Measurements from ENCODE around the gene PCDHGA8. TPM values are rescaled to one million over a fixed set of nuclear protein-coding genes. Genes with fewer than 3 reads are reported as not detected.
"Not testable (repeated sequence)": the region's sequence is repeated elsewhere in the genome, so short reads cannot be mapped to it uniquely, and the experiment has no call there.

Gene PCDHGA8
- total RNA-seq, 2 experiments from 2014 or later: not detected

DNA sequence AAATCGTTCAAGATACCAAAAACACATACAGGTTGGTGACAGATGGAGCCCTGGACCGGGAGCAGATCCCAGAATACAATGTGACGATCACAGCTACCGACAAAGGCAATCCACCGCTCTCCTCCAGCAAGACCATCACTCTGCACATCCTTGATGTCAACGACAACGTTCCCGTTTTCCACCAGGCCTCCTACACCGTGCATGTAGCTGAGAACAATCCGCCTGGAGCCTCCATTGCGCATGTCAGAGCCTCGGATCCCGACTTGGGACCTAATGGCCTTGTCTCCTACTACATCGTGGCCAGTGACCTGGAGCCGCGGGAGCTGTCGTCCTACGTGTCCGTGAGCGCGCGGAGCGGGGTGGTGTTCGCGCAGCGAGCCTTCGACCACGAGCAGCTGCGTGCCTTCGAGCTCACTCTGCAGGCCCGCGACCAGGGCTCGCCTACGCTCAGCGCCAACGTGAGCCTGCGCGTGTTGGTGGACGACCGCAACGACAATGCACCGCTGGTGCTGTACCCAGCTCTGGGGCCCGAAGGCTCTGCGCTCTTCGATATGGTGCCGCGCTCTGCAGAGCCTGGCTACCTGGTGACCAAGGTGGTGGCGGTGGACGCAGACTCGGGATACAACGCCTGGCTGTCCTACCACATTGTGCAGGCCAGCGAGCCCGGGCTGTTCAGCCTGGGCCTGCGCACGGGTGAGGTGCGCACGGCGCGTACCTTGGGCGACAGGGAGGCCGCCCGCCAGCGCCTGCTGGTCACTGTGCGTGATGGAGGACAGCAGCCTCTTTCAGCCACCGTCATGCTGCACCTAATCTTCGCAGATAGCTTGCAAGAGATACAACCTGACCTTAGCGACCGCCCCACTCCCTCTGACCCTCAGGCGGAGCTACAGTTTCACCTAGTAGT is 20.6 kb upstream of the PCDHGA8 start:
- no peak overlapping the region for H3K4me3 Mint-ChIP-seq
- peaks cover 25% of the 10 kb centered on the region for H3K36me3 Mint-ChIP-seq (ENCODE audit: low read depth)
- intact Hi-C loops (cut with DNase I, micrococcal nuclease): loop anchor here (5.0 kb wide), 2 partner anchors 35 to 580 kb away; partner anchors contain the start of genes PCDHGB6 (in 2 of the 2) and PCDHA2 (in 1 of the 2)
- H3K4me1 Mint-ChIP-seq: peaks cover 3% of the 10 kb centered on the region
- no peak for DNase-seq
- ATAC-seq: no peak
- CTCF ChIA-PET: interaction anchor here (1.0 to 3.0 kb wide), 4 partner anchors 41 to 149 kb away, joined by 3 to 15 read pairs (median 7); partner anchors contain the start of genes PCDHB14, PCDHB15, PCDHGA10 and PCDHGA11
- peaks cover 32% of the 10 kb centered on the region for H3K9me3 Mint-ChIP-seq (ENCODE audit: low read depth)
- no peak overlapping the region for H3K27ac Mint-ChIP-seq
- peaks cover 58% of the 10 kb centered on the region for H3K27me3 Mint-ChIP-seq
- POLR2A ChIA-PET: no interaction called here

DNA sequence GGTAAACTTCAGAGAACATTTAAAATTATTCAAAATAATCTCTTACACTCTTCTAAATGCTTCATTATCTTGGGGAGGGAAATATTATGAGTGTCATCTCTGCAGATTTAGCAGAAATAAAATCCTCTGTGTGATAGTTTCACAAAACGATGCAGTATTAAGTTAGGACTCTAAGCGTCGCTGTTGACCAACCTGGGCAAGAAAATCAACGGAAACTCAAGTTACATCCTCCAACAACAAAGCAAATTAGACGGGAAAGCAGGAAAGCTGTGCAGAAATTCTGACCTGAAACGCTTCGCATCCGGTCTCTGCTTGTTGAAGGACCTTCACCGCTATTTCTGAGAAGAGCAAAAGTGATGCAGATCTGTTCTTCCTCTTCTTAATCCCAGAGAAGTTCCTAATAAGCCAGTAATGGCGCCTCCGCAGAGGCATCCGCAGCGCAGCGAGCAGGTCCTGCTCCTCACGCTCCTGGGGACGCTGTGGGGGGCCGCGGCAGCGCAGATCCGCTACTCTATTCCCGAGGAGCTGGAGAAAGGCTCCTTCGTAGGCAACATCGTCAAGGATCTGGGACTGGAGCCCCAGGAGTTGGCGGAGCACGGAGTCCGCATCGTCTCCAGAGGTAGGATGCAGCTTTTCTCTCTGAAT is 18.6 kb upstream of the PCDHGA8 start, which contains the start of gene PCDHGA6:
TSS of gene PCDHGA6 (plus strand) at position 219 of the 645 bp plus-strand sequence. CDS start at position 412, 193 bp downstream.
- ATAC-seq: no peak
- ChIA-PET POLR2A (interaction anchor here (0.6 kb wide), 1 partner anchor 47 kb away, joined by 4 read pairs; the partner anchor contains the start of gene PCDHGA11), CTCF (interaction anchor here (0.9 to 2.0 kb wide), 4 partner anchors 10 to 183 kb away, joined by 3 to 10 read pairs (median 5); partner anchors contain the start of genes PCDHGA10 and PCDHGA5)
- no peak for DNase-seq
- no peak within 1 kb of the TSS for H3K27ac Mint-ChIP-seq
- peaks cover 39% of the 10 kb centered on the region for H3K9me3 Mint-ChIP-seq (ENCODE audit: low read depth)
- H3K27me3 Mint-ChIP-seq: peaks cover 56% of the 10 kb centered on the region
- intact Hi-C loops (cut with DNase I, micrococcal nuclease): loop anchor here (5.0 kb wide), 2 partner anchors 34 to 581 kb away; partner anchors contain the start of genes PCDHGB6 (in 2 of the 2) and PCDHA2 (in 1 of the 2)
- no peak within 1 kb of the TSS for H3K4me3 Mint-ChIP-seq
- peaks cover 26% of the 10 kb centered on the region for H3K36me3 Mint-ChIP-seq (ENCODE audit: low read depth)
- H3K4me1 Mint-ChIP-seq: peaks cover 3% of the 10 kb centered on the region

DNA sequence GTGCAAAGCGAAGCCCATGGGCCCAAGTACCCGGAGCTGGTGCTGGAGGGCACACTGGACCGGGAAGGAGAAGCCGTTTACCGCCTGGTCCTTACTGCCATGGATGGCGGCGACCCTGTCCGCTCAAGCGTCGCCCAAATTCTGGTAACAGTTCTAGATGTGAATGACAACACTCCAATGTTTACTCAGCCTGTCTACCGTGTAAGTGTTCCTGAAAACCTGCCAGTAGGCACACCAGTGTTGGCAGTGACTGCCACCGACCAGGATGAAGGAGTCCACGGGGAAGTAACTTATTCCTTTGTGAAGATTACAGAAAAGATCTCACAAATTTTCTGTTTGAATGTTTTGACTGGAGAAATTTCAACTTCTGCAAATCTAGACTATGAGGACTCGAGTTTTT is 17.8 kb upstream of the PCDHGA8 start:
- ATAC-seq (no peak), DNase-seq (no peak)
- ChIA-PET CTCF (interaction anchor here (0.9 to 2.0 kb wide), 4 partner anchors 10 to 183 kb away, joined by 3 to 10 read pairs (median 5); partner anchors contain the start of genes PCDHGA10 and PCDHGA5), POLR2A (interaction anchor here (0.6 kb wide), 1 partner anchor 46 kb away, joined by 4 read pairs; the partner anchor contains the start of gene PCDHGA11)
- intact Hi-C loops (cut with DNase I, micrococcal nuclease): loop anchor here (5.0 kb wide), 2 partner anchors 33 to 582 kb away; partner anchors contain the start of genes PCDHGB6 (in 2 of the 2) and PCDHA2 (in 1 of the 2)
- Mint-ChIP-seq H3K4me1 (peaks cover 3% of the 10 kb centered on the region), H3K36me3 (ENCODE audit: low read depth) (peaks cover 26% of the 10 kb centered on the region), H3K4me3 (no peak overlapping the region), H3K27ac (no peak overlapping the region), H3K27me3 (peaks cover 55% of the 10 kb centered on the region), H3K9me3 (ENCODE audit: low read depth) (peaks cover 40% of the 10 kb centered on the region)

DNA sequence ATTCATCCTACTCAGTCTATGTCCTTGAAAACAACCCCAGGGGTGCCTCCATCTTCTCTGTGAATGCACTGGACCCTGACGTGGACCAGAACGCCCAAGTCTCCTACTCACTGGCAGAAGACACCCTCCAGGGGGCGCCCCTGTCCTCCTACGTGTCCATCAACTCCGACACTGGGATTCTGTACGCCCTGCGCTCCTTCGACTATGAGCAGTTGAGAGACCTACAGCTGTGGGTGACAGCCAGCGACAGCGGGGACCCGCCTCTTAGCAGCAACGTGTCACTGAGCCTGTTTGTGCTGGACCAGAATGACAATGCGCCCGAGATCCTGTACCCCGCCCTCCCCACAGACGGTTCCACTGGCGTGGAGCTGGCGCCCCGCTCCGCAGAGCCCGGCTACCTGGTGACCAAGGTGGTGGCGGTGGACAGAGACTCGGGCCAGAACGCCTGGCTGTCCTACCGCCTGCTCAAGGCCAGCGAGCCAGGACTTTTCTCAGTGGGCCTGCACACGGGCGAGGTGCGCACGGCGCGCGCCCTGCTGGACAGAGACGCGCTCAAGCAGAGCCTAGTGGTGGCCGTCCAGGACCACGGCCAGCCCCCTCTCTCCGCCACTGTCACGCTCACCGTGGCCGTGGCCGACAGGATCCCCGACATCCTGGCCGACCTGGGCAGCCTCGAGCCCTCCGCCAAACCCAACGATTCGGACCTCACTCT is 16.8 kb upstream of the PCDHGA8 start:
- CTCF ChIA-PET: interaction anchor here (1.0 to 2.0 kb wide), 3 partner anchors 11 to 38 kb away, joined by 3 to 10 read pairs (median 4); partner anchors contain the start of genes PCDHGA10 and PCDHGA5
- DNase-seq; H3K4me1 Mint-ChIP-seq; intact Hi-C loops (cut with DNase I, micrococcal nuclease); H3K4me3 Mint-ChIP-seq; ATAC-seq; H3K27ac Mint-ChIP-seq; POLR2A ChIA-PET: not testable (repeated sequence)
- Mint-ChIP-seq H3K9me3 (ENCODE audit: low read depth) (peaks cover 40% of the 10 kb centered on the region), H3K36me3 (ENCODE audit: low read depth) (peaks cover 22% of the 10 kb centered on the region), H3K27me3 (peaks cover 52% of the 10 kb centered on the region)

GRCh38 chr5:141382469-141383294 is 9.8 kb upstream of the PCDHGA8 start, which contains the start of gene PCDHGA7:
Gene PCDHGA7 (plus strand): TSS chr5:141382742. CDS start chr5:141382900, 158 bp downstream.
- ChIA-PET CTCF (interaction anchor here (0.7 kb wide), 1 partner anchor 187 kb away, joined by 3 read pairs; no protein-coding TSS in a partner anchor), POLR2A (no interaction called here)
- no peak within 1 kb of the TSS for H3K27ac Mint-ChIP-seq
- ATAC-seq: no peak
- peaks cover 27% of the 10 kb centered on the region for H3K9me3 Mint-ChIP-seq (ENCODE audit: low read depth)
- peaks cover 10% of the 10 kb centered on the region for H3K36me3 Mint-ChIP-seq (ENCODE audit: low read depth)
- H3K27me3 Mint-ChIP-seq: peaks cover 64% of the 10 kb centered on the region
- H3K4me3 Mint-ChIP-seq: peak within 1 kb of the TSS; percentile 47
- no peaks in the 10 kb centered on the region for H3K4me1 Mint-ChIP-seq
- no peak for DNase-seq
- intact Hi-C loops (cut with DNase I, micrococcal nuclease): no loop called here

- peaks cover 29% of the 10 kb centered on the region for H3K9me3 Mint-ChIP-seq (ENCODE audit: low read depth)
- ChIA-PET POLR2A (no interaction called here), CTCF (interaction anchor here (0.6 to 0.7 kb wide), 2 partner anchors 188 to 223 kb away, joined by 3 read pairs; no protein-coding TSS in a partner anchor)
- intact Hi-C loops (cut with DNase I, micrococcal nuclease): no loop called here
- H3K4me3 Mint-ChIP-seq: no peak overlapping the region
- H3K27me3 Mint-ChIP-seq: peaks cover 66% of the 10 kb centered on the region
- DNase-seq (no peak), ATAC-seq (no peak)
- H3K4me1 Mint-ChIP-seq: no peaks in the 10 kb centered on the region
- peaks cover 12% of the 10 kb centered on the region for H3K36me3 Mint-ChIP-seq (ENCODE audit: low read depth)
- H3K27ac Mint-ChIP-seq: no peak overlapping the region
Measured at GRCh38 chr5:141383345-141383744, 9.1 kb upstream of the PCDHGA8 start.

DNA sequence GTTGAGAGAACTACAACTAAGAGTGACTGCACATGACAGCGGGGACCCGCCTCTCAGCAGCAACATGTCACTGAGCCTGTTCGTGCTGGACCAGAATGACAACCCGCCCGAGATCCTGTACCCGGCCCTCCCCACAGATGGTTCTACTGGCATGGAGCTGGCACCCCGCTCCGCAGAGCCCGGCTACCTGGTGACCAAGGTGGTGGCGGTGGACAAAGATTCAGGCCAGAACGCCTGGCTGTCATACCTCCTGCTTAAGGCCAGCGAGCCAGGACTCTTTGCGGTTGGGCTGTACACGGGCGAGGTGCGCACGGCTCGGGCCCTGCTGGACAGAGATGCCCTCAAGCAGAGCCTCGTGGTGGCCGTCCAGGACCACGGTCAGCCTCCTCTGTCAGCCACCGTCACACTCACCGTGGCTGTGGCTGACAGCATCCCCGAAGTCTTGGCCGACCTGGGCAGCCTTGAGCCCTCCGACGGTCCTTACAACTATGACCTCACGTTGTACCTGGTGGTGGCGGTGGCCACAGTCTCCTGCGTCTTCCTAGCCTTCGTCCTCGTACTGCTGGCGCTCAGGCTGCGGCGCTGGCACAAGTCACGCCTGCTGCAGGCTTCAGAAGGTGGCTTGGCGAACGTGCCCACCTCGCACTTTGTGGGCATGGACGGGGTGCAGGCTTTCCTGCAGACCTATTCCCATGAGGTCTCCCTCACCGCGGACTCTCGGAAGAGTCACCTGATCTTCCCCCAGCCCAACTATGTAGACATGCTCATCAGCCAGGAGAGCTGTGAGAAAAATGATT is 7.8 kb upstream of the PCDHGA8 start:
- ChIA-PET POLR2A (no interaction called here), CTCF (no interaction called here)
- Mint-ChIP-seq H3K27me3 (peaks cover 70% of the 10 kb centered on the region), H3K4me3 (no peak overlapping the region), H3K27ac (no peak overlapping the region), H3K4me1 (no peaks in the 10 kb centered on the region), H3K9me3 (ENCODE audit: low read depth) (peaks cover 35% of the 10 kb centered on the region), H3K36me3 (ENCODE audit: low read depth) (peaks cover 15% of the 10 kb centered on the region)
- DNase-seq (no peak), ATAC-seq (no peak)
- intact Hi-C loops (cut with DNase I, micrococcal nuclease): no loop called here

GRCh38 chr5:141387557-141388311 is 4.7 kb upstream of the PCDHGA8 start, which contains the start of gene PCDHGB4:
Gene PCDHGB4 (plus strand): TSS chr5:141387698. CDS start chr5:141387885, 187 bp downstream.
- DNase-seq (peak; percentile 56), ATAC-seq (peak; percentile 68)
- Mint-ChIP-seq H3K9me3 (ENCODE audit: low read depth) (peaks cover 42% of the 10 kb centered on the region), H3K36me3 (ENCODE audit: low read depth) (peaks cover 18% of the 10 kb centered on the region), H3K27me3 (peaks cover 71% of the 10 kb centered on the region), H3K4me3 (peak within 1 kb of the TSS; percentile 23)
- POLR2A ChIA-PET: interaction anchor here (0.6 kb wide), 1 partner anchor 127 kb away, joined by 3 read pairs; no protein-coding TSS in a partner anchor
- CTCF ChIA-PET: interaction anchor here (1.2 to 1.3 kb wide), 2 partner anchors 10 to 43 kb away, joined by 3 read pairs; partner anchors contain the start of gene PCDHGB5
- intact Hi-C loops (cut with DNase I, micrococcal nuclease); H3K4me1 Mint-ChIP-seq; H3K27ac Mint-ChIP-seq: not testable (repeated sequence)

DNA sequence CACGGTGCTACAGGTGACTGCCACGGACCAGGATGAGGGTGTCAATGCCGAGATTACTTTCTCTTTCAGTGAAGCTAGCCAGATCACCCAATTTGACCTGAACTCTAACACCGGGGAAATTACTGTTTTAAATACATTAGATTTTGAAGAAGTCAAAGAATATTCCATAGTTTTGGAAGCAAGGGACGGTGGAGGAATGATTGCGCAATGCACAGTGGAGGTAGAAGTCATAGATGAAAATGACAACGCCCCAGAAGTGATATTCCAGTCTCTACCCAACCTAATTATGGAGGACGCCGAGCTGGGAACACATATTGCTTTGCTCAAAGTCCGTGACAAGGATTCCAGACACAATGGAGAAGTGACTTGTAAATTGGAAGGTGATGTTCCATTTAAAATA is 3.8 kb upstream of the PCDHGA8 start:
- no peak for DNase-seq
- Mint-ChIP-seq H3K4me3 (no peak overlapping the region), H3K9me3 (ENCODE audit: low read depth) (peaks cover 43% of the 10 kb centered on the region), H3K27me3 (peaks cover 69% of the 10 kb centered on the region), H3K27ac (no peak overlapping the region), H3K36me3 (ENCODE audit: low read depth) (peaks cover 21% of the 10 kb centered on the region), H3K4me1 (no peaks in the 10 kb centered on the region)
- ATAC-seq: no peak
- ChIA-PET POLR2A (no interaction called here), CTCF (interaction anchor here (1.2 kb wide), 1 partner anchor 9 kb away, joined by 3 read pairs; the partner anchor contains the start of gene PCDHGB5)
- intact Hi-C loops (cut with DNase I, micrococcal nuclease): no loop called here
